H9 (cell line): ENCODE results near the gene NIM1K. TPM values are rescaled to one million over a fixed set of nuclear protein-coding genes. Genes with fewer than 3 reads are reported as not detected.

Experiments used
- DNase-seq: peaks from one replicate; pipeline ENCODE4 v3.0.0-alpha.2; 2017
- H2AFZ ChIP-seq: one replicate; pipeline ENCODE4 v1.6.1; 2013; ENCODE audit warnings: mild to moderate bottlenecking, low read length, control low read depth, moderate library complexity
- H2AK5ac ChIP-seq: 2 replicates; pipeline ENCODE4 v1.6.1; 2013; ENCODE audit warnings: low read length, control low read depth, mixed read lengths; ENCODE audit not compliant: insufficient read length
- H2BK120ac ChIP-seq: one replicate; pipeline ENCODE4 v1.6.1; 2013; ENCODE audit warnings: low read depth, mild to moderate bottlenecking, low read length, control low read depth, inconsistent platforms; ENCODE audit not compliant: poor library complexity, severe bottlenecking
- H2BK12ac ChIP-seq: 2 replicates; pipeline ENCODE4 v1.6.1; 2013; ENCODE audit warnings: low read length, control low read depth, mixed read lengths, low read depth; ENCODE audit not compliant: insufficient read length
- H2BK15ac ChIP-seq: 2 replicates; pipeline ENCODE4 v1.6.1; 2013; ENCODE audit warnings: low read depth, low read length, control low read depth
- H2BK20ac ChIP-seq: one replicate; pipeline ENCODE4 v1.6.1; 2013; ENCODE audit warnings: low read depth, mild to moderate bottlenecking, low read length, control low read depth, inconsistent platforms; ENCODE audit not compliant: poor library complexity, severe bottlenecking
- H2BK5ac ChIP-seq: 2 replicates; pipeline ENCODE4 v1.6.1; 2013; ENCODE audit warnings: low read length, control low read depth, mixed read lengths; ENCODE audit not compliant: insufficient read length
- H3K14ac ChIP-seq: 2 replicates; pipeline ENCODE4 v1.6.1; 2013; ENCODE audit warnings: low read length, control low read depth; ENCODE audit not compliant: insufficient read depth
- H3K18ac ChIP-seq: 2 replicates; pipeline ENCODE4 v1.6.1; 2013; ENCODE audit warnings: low read depth, mild to moderate bottlenecking, mixed read lengths, low read length, control low read depth; ENCODE audit not compliant: insufficient read length
- H3K23ac ChIP-seq: 2 replicates; pipeline ENCODE4 v1.6.1; 2013; ENCODE audit warnings: low read length, control low read depth, mixed read lengths, low read depth; ENCODE audit not compliant: insufficient read length
- H3K23me2 ChIP-seq: 2 replicates; pipeline ENCODE4 v1.6.1; 2013; ENCODE audit warnings: low read depth, mild to moderate bottlenecking, mixed read lengths, low read length, control low read depth; ENCODE audit not compliant: insufficient read length, poor library complexity, severe bottlenecking
- H3K27ac ChIP-seq: 2 replicates; pipeline ENCODE4 v1.5.1; 2013; ENCODE audit warnings: low read length, control low read depth, mixed read lengths, low read depth; ENCODE audit not compliant: insufficient read length
- H3K27me3 ChIP-seq: 2 replicates; pipeline ENCODE4 v1.6.1; 2013; ENCODE audit warnings: low read length, control low read depth, inconsistent platforms; ENCODE audit not compliant: insufficient read depth
- H3K4ac ChIP-seq: 2 replicates; pipeline ENCODE4 v1.6.1; 2013; ENCODE audit warnings: low read depth, mild to moderate bottlenecking, control low read depth, inconsistent platforms, low read length, moderate library complexity
- H3K4me1 ChIP-seq: 2 replicates; pipeline ENCODE4 v1.6.1; 2013; ENCODE audit warnings: low read length, control low read depth, inconsistent platforms; ENCODE audit not compliant: insufficient read depth
- H3K4me2 ChIP-seq: 2 replicates; pipeline ENCODE4 v1.6.1; 2013; ENCODE audit warnings: low read length, control low read depth, mixed read lengths; ENCODE audit not compliant: insufficient read length, insufficient read depth
- H3K56ac ChIP-seq: 2 replicates; pipeline ENCODE4 v1.6.1; 2013; ENCODE audit warnings: low read depth, mild to moderate bottlenecking, mixed read lengths, low read length, control low read depth; ENCODE audit not compliant: insufficient read length
- H3K79me1 ChIP-seq: 2 replicates; pipeline ENCODE4 v1.6.1; 2013; ENCODE audit warnings: low read depth, mild to moderate bottlenecking, moderate library complexity, low read length, control low read depth, inconsistent platforms; ENCODE audit not compliant: insufficient read depth, poor library complexity, severe bottlenecking
- H3K79me2 ChIP-seq: 2 replicates; pipeline ENCODE4 v1.6.1; 2013; ENCODE audit warnings: low read length, control low read depth, inconsistent platforms; ENCODE audit not compliant: insufficient read depth
- H3K9ac ChIP-seq: 2 replicates; pipeline ENCODE4 v1.6.1; 2013; ENCODE audit warnings: low read length, control low read depth, mixed read lengths; ENCODE audit not compliant: insufficient read length; ENCODE audit errors: extremely low read depth
- H3K9me3 ChIP-seq: one replicate; pipeline ENCODE4 v1.6.1; 2013; ENCODE audit warnings: low read depth, low read length, inconsistent platforms; ENCODE audit not compliant: control insufficient read depth
- H3T11ph ChIP-seq: one replicate; pipeline ENCODE4 v1.6.1; 2013; ENCODE audit warnings: mild to moderate bottlenecking, low read length, control low read depth, inconsistent platforms
- H4K20me1 ChIP-seq: one replicate; pipeline ENCODE4 v1.6.1; 2013; ENCODE audit not compliant: control insufficient read depth, insufficient read length, insufficient read depth
- H4K5ac ChIP-seq: 2 replicates; pipeline ENCODE4 v1.6.1; 2013; ENCODE audit warnings: low read depth, mild to moderate bottlenecking, mixed read lengths, low read length, control low read depth; ENCODE audit not compliant: insufficient read length
- H4K8ac ChIP-seq: replicated peaks from 2 replicates; pipeline ENCODE4 v1.6.1; 2013; ENCODE audit warnings: low read length, control low read depth, mixed read lengths, low read depth; ENCODE audit not compliant: insufficient read length
- H4K91ac ChIP-seq: 2 replicates; pipeline ENCODE4 v1.6.1; 2013; ENCODE audit warnings: low read depth, mild to moderate bottlenecking, moderate library complexity, mixed read lengths, low read length, control low read depth; ENCODE audit not compliant: insufficient read length
- H3K27ac Mint-ChIP-seq, 3 experiments: 2 replicates in 2 of 3; 3 replicates in 1 of 3; pipeline ENCODE4 v1.8.0; 2020 to 2021; ENCODE audit warnings: mixed read lengths in 3 of 3, mild to moderate bottlenecking in 1 of 3, moderate library complexity in 1 of 3
- H3K27me3 Mint-ChIP-seq: 2 replicates; pipeline ENCODE4 v1.8.0; 2021; ENCODE audit warnings: low read depth, mild to moderate bottlenecking, moderate library complexity, mixed read lengths
- H3K36me3 Mint-ChIP-seq, 3 experiments: 2 replicates in 2 of 3; 3 replicates in 1 of 3; pipeline ENCODE4 v1.8.0; 2020 to 2021; ENCODE audit warnings: low read depth in 3 of 3, mixed read lengths in 3 of 3; ENCODE audit not compliant: insufficient read depth in 1 of 3
- H3K4me1 Mint-ChIP-seq, 2 experiments: 2 replicates each; pipeline ENCODE4 v1.8.0; 2020; ENCODE audit warnings: mixed read lengths in 2 of 2
- H3K4me3 Mint-ChIP-seq, 2 experiments: 2 replicates in 1 of 2; 3 replicates in 1 of 2; pipeline ENCODE4 v1.8.0; 2020 to 2021; ENCODE audit warnings: mild to moderate bottlenecking in 2 of 2, mixed read lengths in 2 of 2, moderate library complexity in 1 of 2
- H3K9me3 Mint-ChIP-seq, 2 experiments: 2 replicates in 1 of 2; 3 replicates in 1 of 2; pipeline ENCODE4 v1.8.0; 2020; ENCODE audit warnings: mild to moderate bottlenecking in 2 of 2, mixed read lengths in 2 of 2, moderate library complexity in 1 of 2
- WGBS: extraction: QIAGEN DNeasy Blood & Tissue Kit; methylation state at CpG from one replicate; pipeline ENCODE4 v1.1.7; 2013; ENCODE audit warnings: missing lambda C conversion rate, low lambda C conversion rate, mixed read lengths; ENCODE audit not compliant: insufficient read length; ENCODE audit errors: extremely low coverage; 5-methylcytosine and 5-hydroxymethylcytosine counted together
- total RNA-seq: library from RNA; stranded (reverse); gene quantifications from 2 replicates; pipeline ENCODE4 v1.2.1, GENCODE V29; 2021
- TF ChIP-seq, protein P1 (sequence below): fragments of 200-600 bp; sonication (generic); conservative IDR thresholded peaks from 3 replicates; pipeline ENCODE4 v1.8.0; 2021; ENCODE audit warnings: antibody characterized with exemption, mild to moderate bottlenecking

NIM1K gene
- total RNA-seq, 1 experiment from 2014 or later = 0.07 TPM

- no peak overlapping the region for H3K4me2 ChIP-seq
- H3K23me2 ChIP-seq = peaks cover 13% of the 10 kb centered on the region
- peaks cover 24% of the 10 kb centered on the region; the same call in 1 of the 2 replicates for H3K79me2 ChIP-seq
- H2AFZ ChIP-seq = no peak overlapping the region
- H4K8ac ChIP-seq = no peak overlapping the region
- WGBS = no CpG with 5 or more reads among the region's 3 CpGs
- H2AK5ac ChIP-seq = no peak overlapping the region
- no peak overlapping the region for H3K27ac Mint-ChIP-seq
- no peak overlapping the region for H4K91ac ChIP-seq
- H3K4ac ChIP-seq = no peak overlapping the region
- no peak overlapping the region for H2BK20ac ChIP-seq
- no peak overlapping the region for H2BK5ac ChIP-seq
- H4K20me1 ChIP-seq = peaks cover 3% of the 10 kb centered on the region
- no peaks in the 10 kb centered on the region for H3K79me1 ChIP-seq
- no peak overlapping the region for H4K5ac ChIP-seq
- H3K4me1 Mint-ChIP-seq = peaks cover 24 to 27% of the 10 kb centered on the region in 2 experiments
- H2BK120ac ChIP-seq = no peak overlapping the region
- H3K9me3 Mint-ChIP-seq = peaks cover 2 to 10% of the 10 kb centered on the region in 2 experiments; a peak in 4 of 5 replicates
- DNase-seq = no peak
- no peaks in the 10 kb centered on the region for H3K27me3 ChIP-seq
- H3K4me3 Mint-ChIP-seq = no peak overlapping the region; a peak in 1 of 5 replicates
- no peak overlapping the region for H3K14ac ChIP-seq
- no peaks in the 10 kb centered on the region for H3K9me3 ChIP-seq
- H3K4me1 ChIP-seq = peaks cover 3% of the 10 kb centered on the region; the same call in 1 of the 2 replicates
- H3K23ac ChIP-seq = no peak overlapping the region
- TF ChIP-seq, protein P1, sequence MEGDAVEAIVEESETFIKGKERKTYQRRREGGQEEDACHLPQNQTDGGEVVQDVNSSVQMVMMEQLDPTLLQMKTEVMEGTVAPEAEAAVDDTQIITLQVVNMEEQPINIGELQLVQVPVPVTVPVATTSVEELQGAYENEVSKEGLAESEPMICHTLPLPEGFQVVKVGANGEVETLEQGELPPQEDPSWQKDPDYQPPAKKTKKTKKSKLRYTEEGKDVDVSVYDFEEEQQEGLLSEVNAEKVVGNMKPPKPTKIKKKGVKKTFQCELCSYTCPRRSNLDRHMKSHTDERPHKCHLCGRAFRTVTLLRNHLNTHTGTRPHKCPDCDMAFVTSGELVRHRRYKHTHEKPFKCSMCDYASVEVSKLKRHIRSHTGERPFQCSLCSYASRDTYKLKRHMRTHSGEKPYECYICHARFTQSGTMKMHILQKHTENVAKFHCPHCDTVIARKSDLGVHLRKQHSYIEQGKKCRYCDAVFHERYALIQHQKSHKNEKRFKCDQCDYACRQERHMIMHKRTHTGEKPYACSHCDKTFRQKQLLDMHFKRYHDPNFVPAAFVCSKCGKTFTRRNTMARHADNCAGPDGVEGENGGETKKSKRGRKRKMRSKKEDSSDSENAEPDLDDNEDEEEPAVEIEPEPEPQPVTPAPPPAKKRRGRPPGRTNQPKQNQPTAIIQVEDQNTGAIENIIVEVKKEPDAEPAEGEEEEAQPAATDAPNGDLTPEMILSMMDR = no peak
- H3K18ac ChIP-seq = no peak overlapping the region
- H3K27me3 Mint-ChIP-seq = peaks cover 1% of the 10 kb centered on the region
- H3K36me3 Mint-ChIP-seq = peaks cover 11 to 25% (median 12%) of the 10 kb centered on the region in 3 experiments
- H2BK12ac ChIP-seq = no peak overlapping the region
- no peak overlapping the region for H3K9ac ChIP-seq
- no peak overlapping the region for H3K27ac ChIP-seq
- no peak overlapping the region for H3T11ph ChIP-seq
- H3K56ac ChIP-seq = no peak overlapping the region
- H2BK15ac ChIP-seq = no peak overlapping the region
Measured at GRCh38 chr5:43315682-43316081, 123.7 kb downstream of the NIM1K start.
